Ammon's horn (tissue), 1 donor: ENCODE measurements around the gene LRRC47.

Experiments used
- DNase-seq: peaks from one replicate; pipeline ENCODE4 v3.0.0-alpha.2; 2016; ENCODE audit warnings: low spot score

The LRRC47 gene

DNA sequence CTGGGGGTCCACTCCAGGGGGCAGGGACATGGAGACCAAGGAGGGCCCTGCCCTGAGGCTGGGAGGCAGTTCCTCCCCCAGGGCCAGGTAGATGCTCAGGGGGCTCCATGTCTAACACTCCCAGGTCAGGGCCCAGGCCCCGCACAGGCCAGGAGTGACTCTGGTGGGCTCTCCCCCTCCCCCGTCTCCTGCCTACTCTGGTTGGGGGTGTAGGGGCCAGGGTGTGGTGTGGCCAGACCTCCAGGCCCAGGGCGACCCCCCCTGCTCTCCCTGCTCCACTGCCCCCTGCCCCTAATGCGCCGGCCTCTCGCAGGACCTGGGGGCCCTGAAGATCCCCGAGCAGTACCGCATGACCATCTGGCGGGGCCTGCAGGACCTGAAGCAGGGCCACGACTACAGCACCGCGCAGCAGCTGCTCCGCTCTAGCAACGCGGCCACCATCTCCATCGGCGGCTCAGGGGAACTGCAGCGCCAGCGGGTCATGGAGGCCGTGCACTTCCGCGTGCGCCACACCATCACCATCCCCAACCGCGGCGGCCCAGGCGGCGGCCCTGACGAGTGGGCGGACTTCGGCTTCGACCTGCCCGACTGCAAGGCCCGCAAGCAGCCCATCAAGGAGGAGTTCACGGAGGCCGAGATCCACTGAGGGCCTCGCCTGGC lies 63.7 kb downstream of the LRRC47 start:
- no peak for DNase-seq

- DNase-seq, result peak; percentile 51
Measured at GRCh38 chr1:3731583-3732433, 64.5 kb downstream of the LRRC47 start.

DNA sequence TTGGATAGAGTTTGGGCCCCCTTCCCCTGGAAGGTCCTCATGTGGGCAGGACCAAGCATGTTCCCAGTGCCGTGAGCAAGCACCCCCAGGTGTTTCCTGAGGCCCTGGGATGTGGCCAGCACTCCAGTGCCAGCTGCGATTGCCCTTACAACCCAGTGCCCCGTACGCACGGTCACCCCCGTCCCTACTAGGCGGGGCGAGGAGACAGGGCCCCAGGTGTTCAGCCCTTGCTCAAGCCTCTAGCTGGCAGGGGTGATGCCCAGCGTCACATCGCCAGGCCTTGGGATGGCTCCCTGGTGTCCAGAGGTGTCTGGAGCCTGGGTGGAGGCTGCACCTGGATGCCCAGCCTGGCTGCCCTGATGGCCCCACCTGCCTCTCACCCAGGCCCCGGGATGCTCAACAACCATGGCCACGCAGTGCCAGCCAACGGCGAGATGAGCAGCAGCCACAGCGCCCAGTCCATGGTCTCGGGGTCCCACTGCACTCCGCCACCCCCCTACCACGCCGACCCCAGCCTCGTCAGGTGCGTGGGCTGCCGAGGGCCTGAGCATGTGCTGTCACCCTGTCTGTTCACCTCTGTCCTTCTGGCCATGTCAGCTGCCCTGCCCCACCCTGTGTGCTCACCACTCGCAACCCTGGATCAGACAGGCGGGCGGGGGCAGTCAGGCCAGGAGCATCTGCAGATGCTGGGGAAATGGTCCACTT lies 65.6 kb downstream of the LRRC47 start:
- DNase-seq, result no peak

DNA sequence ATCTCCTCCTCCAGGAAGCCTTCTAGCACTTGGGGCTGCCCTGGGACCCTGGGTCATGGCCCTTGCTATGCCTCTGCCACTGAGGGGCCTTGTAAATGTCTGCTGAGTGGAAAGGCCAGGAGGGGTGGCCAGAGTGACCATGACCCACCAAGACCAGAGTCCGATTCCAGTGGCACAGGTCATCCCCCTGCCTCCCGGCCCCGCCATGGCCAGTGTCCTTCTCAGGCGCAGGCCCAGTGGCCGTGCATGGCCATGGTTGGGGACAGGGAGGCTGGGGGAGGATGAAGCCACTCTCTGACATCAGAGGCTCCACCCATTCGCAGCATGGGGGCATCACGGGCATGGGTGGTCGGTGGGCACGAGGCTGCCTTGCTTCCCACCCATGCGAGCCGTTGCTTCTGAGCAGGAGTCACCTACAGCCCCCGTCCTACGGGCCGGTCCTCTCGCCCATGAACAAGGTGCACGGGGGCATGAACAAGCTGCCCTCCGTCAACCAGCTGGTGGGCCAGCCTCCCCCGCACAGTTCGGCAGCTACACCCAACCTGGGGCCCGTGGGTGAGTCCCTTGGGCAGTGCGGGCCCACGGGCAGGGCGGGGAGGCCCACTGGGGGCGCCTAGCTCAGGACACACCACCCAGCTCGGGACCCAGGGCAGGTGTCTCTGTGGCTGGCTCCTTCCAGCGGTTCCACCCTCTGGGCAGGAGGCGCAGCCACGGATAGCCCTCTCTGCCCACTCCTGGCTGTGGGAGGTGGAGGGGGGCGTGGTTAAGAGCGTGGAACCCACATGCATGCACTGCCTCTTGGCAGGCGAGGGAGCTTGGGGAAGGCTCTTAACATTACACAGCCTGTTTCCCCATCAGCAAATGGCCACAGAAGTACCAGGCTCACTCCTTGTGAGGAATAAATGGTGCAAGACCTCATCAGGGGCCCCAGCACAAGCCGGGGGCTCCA lies 66.4 kb downstream of the LRRC47 start:
- no peak for DNase-seq
